ENCODE measurements around the gene RNF138. TPM values are rescaled to one million over a fixed set of nuclear protein-coding genes. Genes with fewer than 3 reads are reported as not detected.
"Not testable (repeated sequence)": the region's sequence is repeated elsewhere in the genome, so short reads cannot be mapped to it uniquely, and the experiment has no call there.

RNF138 gene
- total and polyA plus RNA-seq, 11 donors = 2.9 to 16.1 (median 9.0) TPM

GRCh38 chr18:32156855-32157254 is 65.2 kb downstream of the RNF138 start:
- Histone ChIP-seq H3K4me1 (peaks cover 0 to 8% (median 3%) of the 10 kb centered on the region in 12 donors), H3K9me3 (peaks cover 0 to under 1% (median 0%) of the 10 kb centered on the region in 12 donors), H3K4me3 (no peak overlapping the region), H3K27me3 (peaks cover 0 to 5% (median 0%) of the 10 kb centered on the region in 9 donors), H3K36me3 (no peaks in the 10 kb centered on the region), H3K27ac (no peak overlapping the region)
- no peak for TF ChIP-seq POLR2A (IDR thresholded peaks at IDR 0.05)
- TF ChIP-seq, protein P1, sequence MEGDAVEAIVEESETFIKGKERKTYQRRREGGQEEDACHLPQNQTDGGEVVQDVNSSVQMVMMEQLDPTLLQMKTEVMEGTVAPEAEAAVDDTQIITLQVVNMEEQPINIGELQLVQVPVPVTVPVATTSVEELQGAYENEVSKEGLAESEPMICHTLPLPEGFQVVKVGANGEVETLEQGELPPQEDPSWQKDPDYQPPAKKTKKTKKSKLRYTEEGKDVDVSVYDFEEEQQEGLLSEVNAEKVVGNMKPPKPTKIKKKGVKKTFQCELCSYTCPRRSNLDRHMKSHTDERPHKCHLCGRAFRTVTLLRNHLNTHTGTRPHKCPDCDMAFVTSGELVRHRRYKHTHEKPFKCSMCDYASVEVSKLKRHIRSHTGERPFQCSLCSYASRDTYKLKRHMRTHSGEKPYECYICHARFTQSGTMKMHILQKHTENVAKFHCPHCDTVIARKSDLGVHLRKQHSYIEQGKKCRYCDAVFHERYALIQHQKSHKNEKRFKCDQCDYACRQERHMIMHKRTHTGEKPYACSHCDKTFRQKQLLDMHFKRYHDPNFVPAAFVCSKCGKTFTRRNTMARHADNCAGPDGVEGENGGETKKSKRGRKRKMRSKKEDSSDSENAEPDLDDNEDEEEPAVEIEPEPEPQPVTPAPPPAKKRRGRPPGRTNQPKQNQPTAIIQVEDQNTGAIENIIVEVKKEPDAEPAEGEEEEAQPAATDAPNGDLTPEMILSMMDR (IDR thresholded peaks at IDR 0.05) = no peak
- DNase-seq (no peak), ATAC-seq (no peak)
- intact Hi-C loops (cut with DNase I) = loop anchor here in 9 of 10 donors (2.0 to 10.0 kb wide), 5 partner anchors 115 to 396 kb away; partner anchors contain the start of gene GAREM1 (in 8 of the 9)

GRCh38 chr18:32157580-32157979 is 65.9 kb downstream of the RNF138 start:
- no peak overlapping the region for H3K27ac ChIP-seq
- DNase-seq (no peak), ATAC-seq (no peak)
- H3K27me3 ChIP-seq = peaks cover 0 to 5% (median 0%) of the 10 kb centered on the region in 9 donors
- no peak overlapping the region for H3K4me3 ChIP-seq
- 72 to 80% (median 74%) methylated on average over 4 to 5 of the region's 5 CpGs for WGBS, 4 donors
- TF ChIP-seq, protein P1 (IDR thresholded peaks at IDR 0.05) = no peak
- TF ChIP-seq POLR2A (IDR thresholded peaks at IDR 0.05) = no peak
- intact Hi-C loops (cut with DNase I) = loop anchor here in 9 of 10 donors (2.0 to 10.0 kb wide), 5 partner anchors 115 to 395 kb away; partner anchors contain the start of gene GAREM1 (in 8 of the 9)
- H3K4me1 ChIP-seq = peaks cover 0 to 8% (median 3%) of the 10 kb centered on the region in 12 donors
- H3K9me3 ChIP-seq = no peaks in the 10 kb centered on the region
- H3K36me3 ChIP-seq = no peaks in the 10 kb centered on the region

DNA sequence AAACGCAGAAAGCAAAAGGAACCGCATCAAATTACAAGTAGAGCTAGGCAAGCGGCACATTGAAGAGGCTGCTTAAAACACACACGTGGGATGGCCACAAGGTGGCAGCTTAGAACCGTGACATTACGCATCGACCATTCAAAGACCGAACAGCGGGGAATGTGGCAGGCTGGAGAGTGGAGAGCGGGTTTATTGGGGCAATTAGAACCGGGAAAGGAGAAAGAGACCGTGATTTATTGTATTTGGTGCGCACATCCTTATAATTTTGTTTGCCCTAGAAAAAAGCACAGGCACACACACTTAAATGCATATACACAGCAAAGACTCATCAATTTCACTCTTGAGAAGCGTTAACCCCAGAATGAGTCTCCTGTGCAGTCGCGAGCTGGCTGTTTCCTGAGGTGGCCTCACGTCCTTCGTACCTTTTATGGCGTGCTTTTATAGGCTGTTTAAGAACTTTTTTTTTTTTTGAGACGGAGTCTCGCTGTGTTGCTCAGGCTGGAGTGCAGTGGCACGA is 66.5 kb downstream of the RNF138 start:
- ATAC-seq = peak; percentile 80 to 99 (median 97)

GRCh38 chr18:32158631-32159030 is 67.0 kb downstream of the RNF138 start:
- H3K27me3 ChIP-seq, H3K9me3 ChIP-seq, DNase-seq, ATAC-seq, H3K27ac ChIP-seq, H3K4me1 ChIP-seq, H3K36me3 ChIP-seq: not testable (repeated sequence)
- intact Hi-C loops (cut with DNase I) = loop anchor here (1.0 to 10.0 kb wide), 8 partner anchors 114 to 394 kb away; partner anchors contain the start of gene GAREM1 (in 9 of the 10)
- peak overlapping the region in 4 of 12 donors; percentile 7 to 25 (median 20) for H3K4me3 ChIP-seq
- 66 to 90% (median 79%) methylated on average over 9 of the region's 9 CpGs for WGBS, 4 donors

More for the DNA sequence above, 66.5 kb downstream of the RNF138 start:
- WGBS, 4 donors = 14 to 17% (median 15%) methylated on average over 22 of the region's 22 CpGs
- H3K36me3 ChIP-seq = no peaks in the 10 kb centered on the region
- no peaks in the 10 kb centered on the region for H3K9me3 ChIP-seq
- intact Hi-C loops (cut with DNase I) = loop anchor here (1.0 to 10.0 kb wide), 8 partner anchors 114 to 395 kb away; partner anchors contain the start of gene GAREM1 (in 9 of the 10)
- no peak overlapping the region for H3K27ac ChIP-seq
- peak; percentile 69 to 80 (median 73) for DNase-seq
- peak overlapping the region in 7 of 12 donors; percentile 6 to 39 (median 22) for H3K4me3 ChIP-seq
- H3K4me1 ChIP-seq = peaks cover 0 to 8% (median 3%) of the 10 kb centered on the region in 12 donors
- TF ChIP-seq, protein P1 (IDR thresholded peaks at IDR 0.05) = peak; percentile 74 to 88 (median 82)
- no peak for TF ChIP-seq POLR2A (IDR thresholded peaks at IDR 0.05)
- H3K27me3 ChIP-seq = peaks cover 0 to 5% (median 0%) of the 10 kb centered on the region in 9 donors

All from heart left ventricle (tissue), 16 donors.